ENCODE data around the gene SQSTM1. TPM values are rescaled to one million over a fixed set of nuclear protein-coding genes. Genes with fewer than 3 reads are reported as not detected.

Gene SQSTM1
- total RNA-seq (100 to 1,000 TPM; 350 to 568 TPM), polyA plus RNA-seq (100 to 1,000 TPM; 298 to 394 TPM)
- long read RNA-seq, donor 1, transcript SQSTM1-202 (8 exons, 2,986 nt): major isoform, 28 of 53 reads
- long read RNA-seq, donor 1, partial matches to known transcripts: 13 of 53 reads
- long read RNA-seq, donor 1, other reads (novel, unspliced or antisense): 11 of 53 reads
- long read RNA-seq, donor 2, transcript SQSTM1-202 (8 exons, 2,986 nt): major isoform, 12 of 38 reads
- long read RNA-seq, donor 2, partial matches to known transcripts: 16 of 38 reads
- long read RNA-seq, donor 2, other reads (novel, unspliced or antisense): 7 of 38 reads
- long read RNA-seq, donor 3, transcript SQSTM1-202 (8 exons, 2,986 nt): major isoform, 10 of 134 reads
- long read RNA-seq, donor 3, partial matches to known transcripts: 124 of 134 reads
- long read RNA-seq, donor 3, other reads (novel, unspliced or antisense): 0 of 134 reads
- long read RNA-seq, donor 4, partial matches to known transcripts: 0 of 4 reads
- long read RNA-seq, donor 4, other reads (novel, unspliced or antisense): 0 of 4 reads
- long read RNA-seq, donor 5, transcript SQSTM1-202 (8 exons, 2,986 nt): major isoform, 23 of 67 reads
- long read RNA-seq, donor 5, partial matches to known transcripts: 30 of 67 reads
- long read RNA-seq, donor 5, other reads (novel, unspliced or antisense): 12 of 67 reads

DNA sequence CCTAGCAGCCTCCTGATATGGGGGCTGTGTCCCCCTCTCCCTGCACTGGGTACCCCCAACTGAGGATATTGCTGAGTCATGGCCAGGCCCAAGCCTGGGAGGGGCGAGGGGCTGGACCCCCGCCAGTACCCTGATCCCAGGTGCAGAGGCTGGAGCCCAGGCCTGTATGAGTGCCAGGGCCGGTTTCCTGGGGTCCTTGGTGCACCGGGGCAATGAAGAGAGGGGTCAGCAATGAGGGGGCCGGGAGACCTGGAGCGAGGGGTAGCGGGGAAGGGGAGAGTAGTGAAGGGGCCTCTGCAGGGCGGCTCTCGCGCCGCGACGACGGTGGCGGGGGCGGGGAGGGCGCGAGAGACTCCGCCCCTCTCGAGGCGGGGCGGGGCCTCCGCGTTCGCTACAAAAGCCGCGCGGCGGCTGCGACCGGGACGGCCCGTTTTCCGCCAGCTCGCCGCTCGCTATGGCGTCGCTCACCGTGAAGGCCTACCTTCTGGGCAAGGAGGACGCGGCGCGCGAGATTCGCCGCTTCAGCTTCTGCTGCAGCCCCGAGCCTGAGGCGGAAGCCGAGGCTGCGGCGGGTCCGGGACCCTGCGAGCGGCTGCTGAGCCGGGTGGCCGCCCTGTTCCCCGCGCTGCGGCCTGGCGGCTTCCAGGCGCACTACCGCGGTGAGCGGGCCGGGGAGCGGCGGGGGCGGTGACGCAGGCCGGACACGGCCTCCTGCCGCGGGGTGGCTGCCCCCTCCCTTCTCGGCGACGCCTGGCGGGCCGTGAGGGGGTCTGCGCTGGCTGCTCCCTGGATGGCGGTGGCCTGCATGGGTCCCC, at the start of gene SQSTM1:
TSS of gene SQSTM1 (plus strand) at position 423 of the 815 bp plus-strand sequence. CDS start at position 455, 32 bp downstream.
- H3K36me3 ChIP-seq (ENCODE audit: control insufficient read depth in 4 of 4, insufficient read depth in 4 of 4, low read length in 4 of 4): peaks cover 9 to 35% (median 19%) of the 10 kb centered on the region in 4 donors
- TF ChIP-seq, protein P1, sequence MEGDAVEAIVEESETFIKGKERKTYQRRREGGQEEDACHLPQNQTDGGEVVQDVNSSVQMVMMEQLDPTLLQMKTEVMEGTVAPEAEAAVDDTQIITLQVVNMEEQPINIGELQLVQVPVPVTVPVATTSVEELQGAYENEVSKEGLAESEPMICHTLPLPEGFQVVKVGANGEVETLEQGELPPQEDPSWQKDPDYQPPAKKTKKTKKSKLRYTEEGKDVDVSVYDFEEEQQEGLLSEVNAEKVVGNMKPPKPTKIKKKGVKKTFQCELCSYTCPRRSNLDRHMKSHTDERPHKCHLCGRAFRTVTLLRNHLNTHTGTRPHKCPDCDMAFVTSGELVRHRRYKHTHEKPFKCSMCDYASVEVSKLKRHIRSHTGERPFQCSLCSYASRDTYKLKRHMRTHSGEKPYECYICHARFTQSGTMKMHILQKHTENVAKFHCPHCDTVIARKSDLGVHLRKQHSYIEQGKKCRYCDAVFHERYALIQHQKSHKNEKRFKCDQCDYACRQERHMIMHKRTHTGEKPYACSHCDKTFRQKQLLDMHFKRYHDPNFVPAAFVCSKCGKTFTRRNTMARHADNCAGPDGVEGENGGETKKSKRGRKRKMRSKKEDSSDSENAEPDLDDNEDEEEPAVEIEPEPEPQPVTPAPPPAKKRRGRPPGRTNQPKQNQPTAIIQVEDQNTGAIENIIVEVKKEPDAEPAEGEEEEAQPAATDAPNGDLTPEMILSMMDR (IDR thresholded peaks at IDR 0.05; ENCODE audit: control extremely low read depth, extremely low read depth): no peak
- H3K9ac ChIP-seq (ENCODE audit: insufficient read depth in 1 of 2, low read length in 2 of 2): peak within 1 kb of the TSS; percentile 52 to 70
- H3K4me3 ChIP-seq: peak within 1 kb of the TSS; percentile 95
- no peaks in the 10 kb centered on the region for H3K9me3 ChIP-seq (ENCODE audit: control insufficient read depth in 4 of 4, insufficient read depth in 3 of 4, low read length in 3 of 4)
- DNase-seq: peak; percentile 86 to 93 (median 88)
- peaks cover 5 to 45% (median 12%) of the 10 kb centered on the region in 5 donors for H3K4me1 ChIP-seq (ENCODE audit: control insufficient read depth in 5 of 5, insufficient read depth in 5 of 5, low read length in 5 of 5)
- peak within 1 kb of the TSS; percentile 95 to 96 for H3K27ac ChIP-seq (ENCODE audit: low read depth in 1 of 2, low read length in 1 of 2)
- H3K27me3 ChIP-seq (ENCODE audit: control insufficient read depth in 3 of 3, insufficient read depth in 3 of 3, low read length in 2 of 3): no peaks in the 10 kb centered on the region
- 0 to 1% methylated on average over 43 to 81 of the region's 81 CpGs for WGBS, 2 donors
- peak; percentile 71 for ATAC-seq (ENCODE audit: insufficient read depth, low FRiP score)

DNA sequence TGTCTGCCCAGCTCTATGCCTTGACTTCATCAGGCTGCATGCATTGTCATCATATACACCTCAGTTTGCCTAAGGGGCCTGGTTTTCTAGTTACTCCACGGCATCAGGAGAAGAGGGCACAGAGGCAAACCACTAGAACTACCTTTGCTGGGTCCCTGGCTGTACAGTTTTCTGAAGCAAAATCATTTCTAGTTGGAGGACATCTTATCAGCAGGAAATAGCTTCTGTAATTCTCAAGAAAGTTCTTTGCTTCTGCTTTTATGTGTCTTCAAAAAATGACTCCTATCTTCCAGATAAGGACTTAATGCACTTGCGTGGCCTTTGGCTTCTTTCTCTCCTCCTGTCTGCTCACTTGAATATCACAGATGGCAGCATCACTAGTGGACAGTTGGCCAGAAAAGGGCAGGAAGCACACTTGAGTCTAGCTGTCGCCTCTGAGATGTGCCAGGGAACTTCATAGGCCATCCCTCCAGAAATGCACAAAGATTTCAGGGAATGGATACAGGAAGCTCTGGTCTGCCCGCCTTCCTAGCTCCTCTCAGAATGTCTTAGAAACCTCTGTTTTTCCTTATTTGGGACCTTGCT, 49.3 kb upstream of the SQSTM1 start:
- ATAC-seq (ENCODE audit: insufficient read depth, low FRiP score) (no peak), DNase-seq (no peak)
- WGBS, 2 donors: 59 to 82% methylated on average over 4 of the region's 4 CpGs
- Histone ChIP-seq H3K27ac (ENCODE audit: low read depth in 1 of 2, low read length in 1 of 2) (no peak overlapping the region), H3K4me1 (ENCODE audit: control insufficient read depth in 5 of 5, insufficient read depth in 5 of 5, low read length in 5 of 5) (no peaks in the 10 kb centered on the region), H3K36me3 (ENCODE audit: control insufficient read depth in 4 of 4, insufficient read depth in 4 of 4, low read length in 4 of 4) (peaks cover 21 to 63% (median 51%) of the 10 kb centered on the region in 4 donors), H3K9me3 (ENCODE audit: control insufficient read depth in 4 of 4, insufficient read depth in 3 of 4, low read length in 3 of 4) (no peaks in the 10 kb centered on the region), H3K27me3 (ENCODE audit: control insufficient read depth in 3 of 3, insufficient read depth in 3 of 3, low read length in 2 of 3) (no peaks in the 10 kb centered on the region), H3K9ac (ENCODE audit: insufficient read depth in 1 of 2, low read length in 2 of 2) (no peak overlapping the region), H3K4me3 (no peak overlapping the region)
- TF ChIP-seq, protein P1 (IDR thresholded peaks at IDR 0.05; ENCODE audit: control extremely low read depth, extremely low read depth): no peak

- Histone ChIP-seq H3K9ac (ENCODE audit: insufficient read depth in 1 of 2, low read length in 2 of 2) (no peak overlapping the region), H3K9me3 (ENCODE audit: control insufficient read depth in 4 of 4, insufficient read depth in 3 of 4, low read length in 3 of 4) (no peaks in the 10 kb centered on the region), H3K27me3 (ENCODE audit: control insufficient read depth in 3 of 3, insufficient read depth in 3 of 3, low read length in 2 of 3) (no peaks in the 10 kb centered on the region), H3K36me3 (ENCODE audit: control insufficient read depth in 4 of 4, insufficient read depth in 4 of 4, low read length in 4 of 4) (peaks cover 21 to 60% (median 51%) of the 10 kb centered on the region in 4 donors), H3K4me3 (no peak overlapping the region), H3K27ac (ENCODE audit: low read depth in 1 of 2, low read length in 1 of 2) (no peak overlapping the region), H3K4me1 (ENCODE audit: control insufficient read depth in 5 of 5, insufficient read depth in 5 of 5, low read length in 5 of 5) (no peaks in the 10 kb centered on the region)
- ATAC-seq (ENCODE audit: insufficient read depth, low FRiP score) (no peak), DNase-seq (no peak)
- WGBS, 2 donors: 52 to 80% methylated on average over 6 of the region's 6 CpGs
- TF ChIP-seq, protein P1 (IDR thresholded peaks at IDR 0.05; ENCODE audit: control extremely low read depth, extremely low read depth): no peak
Observed at GRCh38 chr5:179772351-179772750, 48.4 kb upstream of the SQSTM1 start.
